NOMO-1 treated with dmso at 0.1 percent for 144 hours (cell line): ENCODE measurements around the gene TMEM114.

Source experiments
- DNase-seq: peaks from one replicate; lab custom pipeline; 2025; ENCODE audit not compliant: unreplicated experiment; lab: John Stamatoyannopoulos, UW

TMEM114 gene

DNA sequence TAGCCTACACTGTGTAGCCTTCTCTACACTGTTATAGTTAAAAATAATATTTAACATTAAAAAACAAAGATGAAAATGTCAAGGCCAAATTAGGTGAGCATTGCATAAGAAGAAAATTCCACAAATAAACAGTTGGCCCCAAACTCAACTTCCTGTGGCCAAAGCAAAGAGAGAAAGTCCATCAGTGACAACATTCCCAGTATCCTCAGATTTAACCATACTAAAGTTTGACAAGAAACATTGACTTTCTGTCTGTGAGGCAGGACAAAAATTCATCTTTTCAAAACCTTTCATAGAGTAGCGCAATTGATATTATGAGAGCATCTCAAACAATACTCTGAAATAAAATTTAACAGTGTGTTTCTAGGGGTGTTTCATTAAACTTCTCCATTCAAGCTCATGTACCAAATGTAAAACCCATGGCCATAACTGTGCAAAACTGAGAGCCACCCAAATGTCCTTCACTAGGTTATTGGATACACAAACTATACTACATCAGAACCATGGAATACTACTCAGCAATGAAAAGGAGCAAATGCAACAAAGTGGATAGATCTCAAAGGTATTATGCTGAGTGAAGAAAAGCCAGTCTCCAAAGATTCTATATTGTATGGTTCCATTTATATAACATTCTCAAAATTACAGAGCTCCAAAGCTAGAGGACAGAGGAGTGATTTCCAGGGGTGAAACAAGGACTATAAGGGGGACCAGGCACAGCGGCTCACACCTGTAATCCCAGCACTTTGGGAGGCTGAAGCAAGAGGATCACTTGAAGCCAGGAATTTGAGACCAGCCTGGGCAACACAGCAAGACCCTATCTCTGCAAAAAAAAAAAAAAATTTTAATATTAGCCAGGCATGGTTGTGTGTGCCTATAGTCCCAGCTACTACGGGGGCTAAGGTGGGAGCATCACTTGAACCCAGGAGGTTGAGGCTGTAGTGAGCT is 38.7 kb downstream of the TMEM114 start:
- DNase-seq, result no peak

DNA sequence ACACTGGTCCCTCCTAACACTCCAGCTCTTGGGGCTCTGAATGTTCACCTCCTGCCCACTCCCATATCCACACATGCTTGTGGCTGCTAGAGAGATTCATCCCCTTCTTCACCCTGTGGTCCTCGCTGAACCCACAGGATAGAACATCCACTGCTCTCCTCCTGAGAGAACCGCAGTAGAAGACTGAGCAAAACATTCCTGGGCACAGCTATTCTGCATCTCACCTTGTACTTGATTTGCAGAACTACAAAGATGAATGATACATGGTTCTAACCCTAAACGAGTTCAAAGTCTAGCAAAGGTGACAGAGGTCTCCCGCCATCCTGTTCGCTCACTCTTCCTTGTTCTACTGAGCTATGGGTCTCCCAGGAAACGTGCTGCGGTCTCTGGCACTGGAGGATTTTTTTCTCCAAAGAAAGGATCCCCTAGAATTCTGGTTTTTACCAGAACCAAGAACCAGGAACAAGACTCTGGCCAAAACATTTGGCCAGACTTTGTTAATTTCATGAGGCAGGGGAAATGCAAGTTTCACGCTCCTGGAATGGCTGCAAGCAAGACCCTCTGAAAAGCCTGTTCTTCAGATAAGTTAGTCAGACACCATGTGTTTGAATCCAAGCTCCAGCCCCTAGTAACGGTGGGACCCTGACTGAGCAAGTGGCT is 39.5 kb downstream of the TMEM114 start:
- no peak for DNase-seq

DNA sequence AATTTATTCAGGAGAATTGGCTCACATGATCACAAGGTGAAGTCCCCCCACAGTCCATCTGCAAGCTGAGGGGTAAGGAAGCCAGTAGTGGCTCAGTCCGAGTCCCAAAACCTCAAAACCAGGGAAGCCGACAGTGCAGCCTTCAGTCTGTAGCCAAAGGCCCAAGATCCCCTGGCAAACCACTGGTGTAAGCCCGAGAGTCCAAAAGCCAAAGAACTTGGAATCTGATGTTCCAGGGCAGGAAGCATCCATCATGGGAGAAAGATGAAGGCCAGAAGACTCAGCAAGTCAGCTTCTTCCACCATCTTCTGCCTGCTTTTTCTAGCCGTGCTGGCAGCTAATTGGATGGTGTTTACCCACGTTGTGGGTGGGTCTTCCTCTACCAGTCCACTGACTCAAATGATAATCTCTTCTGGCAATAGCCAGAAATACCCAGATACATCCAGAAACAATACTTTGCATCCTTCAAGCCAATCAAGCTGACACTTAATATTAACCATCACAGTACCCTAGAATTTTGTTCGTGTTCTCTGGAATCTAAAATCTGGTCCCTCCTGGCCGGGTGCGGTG is 40.4 kb downstream of the TMEM114 start:
- DNase-seq, result no peak

DNA sequence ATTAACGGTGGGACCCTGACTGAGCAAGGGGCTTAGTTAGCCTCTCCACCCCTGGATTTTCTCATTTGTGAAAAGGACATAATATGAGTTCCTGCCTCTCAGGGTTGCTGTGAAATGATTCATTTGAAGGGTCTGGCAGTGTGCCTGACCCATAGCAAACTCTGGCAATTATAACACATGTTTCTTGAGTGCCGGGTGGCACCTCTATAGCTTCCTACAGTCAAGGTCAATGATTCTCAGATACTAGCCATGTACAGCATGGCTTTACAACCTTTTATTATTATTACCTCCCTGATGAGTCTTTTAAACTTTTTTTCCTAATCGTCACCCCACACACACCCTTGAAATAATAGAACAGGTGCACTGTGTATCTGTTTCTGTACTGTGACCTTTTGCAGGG is 42.1 kb downstream of the TMEM114 start:
- DNase-seq, result no peak

- no peak for DNase-seq
Measured at GRCh38 chr16:8547762-8548161, 42.5 kb downstream of the TMEM114 start.

GRCh38 chr16:8544406-8544805 is 45.9 kb downstream of the TMEM114 start:
- DNase-seq, result no peak

DNA sequence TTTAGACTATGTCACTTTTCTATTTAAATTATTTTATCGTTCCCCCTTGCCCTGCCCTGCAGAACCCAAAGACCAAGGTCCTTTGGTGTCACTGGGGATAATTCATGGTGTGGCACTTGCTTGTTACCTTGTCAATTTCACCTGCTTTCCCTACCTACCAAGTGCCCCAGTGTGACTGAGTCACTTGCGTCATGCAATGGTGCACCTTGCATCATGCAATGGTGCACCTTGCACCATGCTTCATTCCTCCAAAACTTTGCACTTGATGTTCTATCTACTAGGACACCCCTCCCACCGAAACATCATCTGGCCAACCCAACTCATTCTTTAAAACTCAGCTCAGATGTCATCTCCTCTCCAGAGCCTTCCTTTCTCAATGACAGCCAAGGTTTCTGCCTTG is 47.1 kb downstream of the TMEM114 start:
- no peak for DNase-seq

- no peak for DNase-seq
Measured at GRCh38 chr16:8542393-8542792, 47.9 kb downstream of the TMEM114 start.

- DNase-seq, result no peak
Measured at GRCh38 chr16:8541868-8542267, 48.4 kb downstream of the TMEM114 start.

- DNase-seq, result no peak
Measured at GRCh38 chr16:8537691-8538342, 52.5 kb downstream of the TMEM114 start.

DNA sequence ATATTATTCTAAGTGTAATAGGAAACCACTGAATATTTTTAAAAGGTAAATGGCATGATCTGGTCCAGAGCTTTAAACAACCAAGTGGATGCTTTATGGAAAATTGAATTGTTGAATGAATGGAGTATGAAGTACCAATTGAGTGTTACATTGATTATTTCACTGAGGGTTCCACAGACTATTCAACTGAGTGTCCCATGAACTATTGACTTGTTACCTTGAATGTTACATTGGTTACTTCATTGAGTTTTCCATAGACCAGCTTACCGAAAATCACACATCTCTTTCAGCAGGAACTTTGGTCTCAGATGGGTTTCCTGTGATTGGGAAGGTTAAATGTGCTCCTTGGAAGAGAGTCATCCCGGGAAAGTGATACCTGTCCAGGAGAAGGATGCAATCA is 56.8 kb downstream of the TMEM114 start:
- DNase-seq, result no peak

DNA sequence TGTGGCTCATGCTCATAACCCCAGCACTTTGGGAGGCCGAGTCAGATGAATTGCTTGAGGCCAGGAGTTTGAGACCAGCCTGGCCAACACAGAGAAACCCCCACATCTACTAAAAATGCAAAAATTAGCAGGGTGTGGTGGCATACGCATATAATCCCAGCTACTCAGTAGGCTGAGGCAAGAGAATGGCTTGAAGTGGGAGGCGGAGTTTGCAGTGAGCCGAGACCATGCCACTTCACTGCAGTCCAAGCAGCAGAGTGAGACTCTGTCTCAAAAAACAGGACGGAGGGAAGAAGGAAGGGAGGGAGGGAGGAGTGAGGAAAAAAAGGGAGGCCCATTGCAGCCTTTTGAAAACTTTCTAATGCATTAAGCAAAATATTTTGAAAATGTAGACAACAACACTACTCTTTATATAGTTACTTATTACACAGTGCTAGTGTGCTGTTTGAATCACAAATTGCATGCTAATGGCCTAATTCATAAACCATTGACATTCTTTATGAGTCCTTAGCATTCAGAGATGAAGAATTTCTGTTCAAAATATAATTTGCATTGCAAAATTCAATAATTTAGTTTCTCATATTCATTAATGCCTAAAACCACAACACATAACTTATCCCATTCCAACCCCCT is 59.4 kb downstream of the TMEM114 start:
- DNase-seq, result no peak

- DNase-seq, result no peak
Measured at GRCh38 chr16:8528471-8528870, 61.8 kb downstream of the TMEM114 start.

GRCh38 chr16:8523932-8524331 is 66.4 kb downstream of the TMEM114 start:
- no peak for DNase-seq

DNA sequence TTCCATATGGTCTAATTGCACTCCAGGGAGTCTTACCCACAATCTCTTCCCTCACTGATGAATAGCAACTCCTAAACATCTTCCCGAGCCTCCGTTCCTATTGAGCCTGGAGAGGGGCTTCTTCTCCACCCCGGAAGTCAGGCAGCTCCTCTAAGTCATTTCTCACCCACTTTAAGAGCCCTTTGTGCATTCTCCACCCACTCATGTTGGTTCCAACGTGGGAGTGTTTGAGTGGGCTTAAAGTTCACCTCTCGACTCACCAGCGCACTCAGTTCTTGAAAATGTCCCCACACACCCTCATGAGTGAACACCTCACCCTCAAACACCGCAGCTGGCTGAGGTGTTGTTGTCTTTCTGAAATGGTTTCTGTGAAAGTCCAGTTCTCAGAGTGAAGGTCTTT is 67.6 kb downstream of the TMEM114 start:
- DNase-seq, result no peak

GRCh38 chr16:8519643-8520042 is 70.7 kb downstream of the TMEM114 start:
- DNase-seq, result no peak
